ENCODE data around the gene MORN4.
"Not testable (repeated sequence)": the region's sequence is repeated elsewhere in the genome, so short reads cannot be mapped to it uniquely, and the experiment has no call there.

MORN4 gene

GRCh38 chr10:97640868-97641811 is 7.8 kb upstream of the MORN4 start:
- DNase-seq, result peak; percentile 25

GRCh38 chr10:97640174-97640867 is 7.0 kb upstream of the MORN4 start, which contains the start of gene PI4K2A:
Gene PI4K2A, plus strand, starts transcription at chr10:97640671. Its CDS starts 72 bp downstream, at chr10:97640743.
- DNase-seq, result peak; percentile 99

DNA sequence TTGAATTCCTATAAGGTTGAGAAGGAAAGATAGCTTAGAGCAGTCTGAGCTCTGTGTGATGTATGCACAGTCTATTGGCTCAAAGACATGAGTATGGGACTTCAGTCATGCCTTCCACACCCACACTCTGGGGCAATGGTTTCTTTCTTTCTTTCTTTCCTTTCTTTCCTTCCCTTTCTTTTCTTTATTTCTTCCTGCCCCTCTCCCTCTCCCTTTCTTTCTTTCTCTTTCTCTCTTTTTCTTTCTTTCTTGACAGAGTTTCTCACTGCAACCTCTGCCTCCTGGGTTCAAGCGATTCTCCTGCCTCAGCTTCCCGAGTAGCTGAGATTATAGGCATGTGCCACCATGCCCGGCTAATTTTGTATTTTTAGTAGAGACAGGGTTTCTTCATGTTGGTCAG is 5.8 kb upstream of the MORN4 start:
- not testable (repeated sequence) for DNase-seq

- DNase-seq, result no peak
Measured at GRCh38 chr10:97635577-97635976, 2.3 kb upstream of the MORN4 start.

GRCh38 chr10:97633921-97634320 is 621 bp upstream of the MORN4 start:
- no peak for DNase-seq

- no peak for DNase-seq
Measured at GRCh38 chr10:97631098-97631497, 2.2 kb downstream of the MORN4 start.

GRCh38 chr10:97629289-97629688 is 4.0 kb downstream of the MORN4 start:
- DNase-seq, result peak; percentile 36

DNA sequence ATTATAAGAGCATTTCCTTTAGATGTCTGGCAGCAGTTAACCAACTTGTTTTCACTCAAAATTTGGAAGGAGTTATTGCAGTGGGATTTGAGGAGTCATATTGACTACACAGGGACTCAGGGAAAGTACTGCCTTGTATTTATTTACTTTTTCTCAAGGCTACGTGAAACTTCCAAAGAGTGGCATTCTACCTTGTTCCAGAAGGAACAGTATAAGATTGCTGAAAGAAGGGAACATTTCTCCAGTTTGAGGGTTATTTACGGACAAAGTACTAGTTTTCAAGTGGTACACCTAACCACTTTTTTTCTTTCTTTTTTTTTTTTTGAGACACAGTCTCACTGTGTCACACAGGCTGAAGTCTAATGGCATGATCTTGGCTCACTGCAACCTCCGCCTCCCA is 5.1 kb downstream of the MORN4 start:
- no peak for DNase-seq

GRCh38 chr10:97627731-97628130 is 5.6 kb downstream of the MORN4 start:
- DNase-seq, result no peak

- DNase-seq, result no peak
Measured at GRCh38 chr10:97623277-97623676, 10.0 kb downstream of the MORN4 start.

GRCh38 chr10:97618733-97619132 is 14.6 kb downstream of the MORN4 start:
- no peak for DNase-seq

GRCh38 chr10:97618285-97618684 is 15.0 kb downstream of the MORN4 start:
- DNase-seq, result no peak

DNA sequence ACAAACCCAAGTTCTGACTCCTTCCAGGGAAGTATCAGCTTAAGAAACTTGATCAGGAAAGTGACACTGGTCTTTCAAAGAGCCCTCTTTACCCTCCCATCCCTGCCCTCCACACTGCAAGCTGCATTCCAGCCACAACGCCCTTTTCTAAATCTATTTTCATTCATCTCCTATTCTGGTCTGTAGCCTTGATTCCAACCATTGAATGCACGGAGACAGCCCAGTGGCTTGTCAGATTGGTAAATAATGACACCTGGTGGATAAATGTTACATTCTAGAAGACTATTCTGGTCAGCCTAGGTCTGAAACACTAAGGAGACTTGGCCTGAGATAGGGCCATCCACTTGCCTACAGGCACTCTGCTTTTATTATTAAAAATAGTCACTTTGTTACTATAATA is 20.9 kb downstream of the MORN4 start:
- DNase-seq, result peak; percentile 63

DNA sequence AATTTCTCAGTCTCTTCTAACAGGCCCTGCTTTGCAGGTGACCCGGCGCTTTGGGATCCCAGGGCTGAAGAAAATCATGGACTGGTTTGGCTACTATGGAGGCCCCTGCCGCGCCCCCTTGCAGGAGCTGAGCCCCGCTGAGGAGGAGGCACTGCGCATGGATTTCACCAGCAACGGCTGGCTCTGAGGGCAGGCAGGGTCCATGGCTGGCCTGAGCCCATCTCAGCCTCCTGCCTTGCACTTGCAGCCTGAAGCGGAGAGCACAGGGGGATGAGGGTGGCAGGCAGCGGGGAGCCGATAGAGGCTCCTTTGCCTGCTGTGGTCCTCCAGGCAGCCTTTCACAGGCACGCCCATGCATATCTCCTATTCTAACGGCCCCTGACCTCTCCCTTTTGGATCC is 21.8 kb downstream of the MORN4 start:
- DNase-seq, result no peak

DNA sequence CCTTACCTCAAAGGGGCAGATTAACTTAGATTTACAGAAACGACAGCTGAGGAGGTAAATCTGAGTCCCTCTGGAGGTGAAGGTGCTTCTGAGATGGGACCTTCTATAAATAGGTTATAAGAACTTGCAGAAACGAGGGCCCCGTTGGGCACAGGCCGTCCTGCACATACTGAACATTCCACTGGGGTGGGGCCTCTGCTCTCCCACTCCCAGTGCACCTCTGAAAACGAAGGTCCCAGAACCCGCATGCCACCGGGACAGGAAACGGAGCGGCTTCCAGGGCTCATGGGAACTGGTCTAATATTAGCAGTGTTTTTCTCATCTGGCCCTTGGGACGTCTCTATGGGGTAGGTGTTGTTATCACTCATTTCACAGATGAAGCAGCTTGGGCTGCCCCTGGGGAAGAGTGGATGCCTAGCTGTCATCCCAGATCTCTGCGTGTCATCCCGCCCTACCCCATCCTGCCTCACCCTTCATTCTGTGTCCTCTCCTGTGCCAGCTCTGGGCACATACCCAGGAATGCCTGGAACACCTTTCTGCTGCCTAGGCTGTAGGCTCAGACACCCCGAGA is 24.2 kb downstream of the MORN4 start:
- no peak for DNase-seq

GRCh38 chr10:97607095-97607636 is 26.1 kb downstream of the MORN4 start:
- no peak for DNase-seq

DNA sequence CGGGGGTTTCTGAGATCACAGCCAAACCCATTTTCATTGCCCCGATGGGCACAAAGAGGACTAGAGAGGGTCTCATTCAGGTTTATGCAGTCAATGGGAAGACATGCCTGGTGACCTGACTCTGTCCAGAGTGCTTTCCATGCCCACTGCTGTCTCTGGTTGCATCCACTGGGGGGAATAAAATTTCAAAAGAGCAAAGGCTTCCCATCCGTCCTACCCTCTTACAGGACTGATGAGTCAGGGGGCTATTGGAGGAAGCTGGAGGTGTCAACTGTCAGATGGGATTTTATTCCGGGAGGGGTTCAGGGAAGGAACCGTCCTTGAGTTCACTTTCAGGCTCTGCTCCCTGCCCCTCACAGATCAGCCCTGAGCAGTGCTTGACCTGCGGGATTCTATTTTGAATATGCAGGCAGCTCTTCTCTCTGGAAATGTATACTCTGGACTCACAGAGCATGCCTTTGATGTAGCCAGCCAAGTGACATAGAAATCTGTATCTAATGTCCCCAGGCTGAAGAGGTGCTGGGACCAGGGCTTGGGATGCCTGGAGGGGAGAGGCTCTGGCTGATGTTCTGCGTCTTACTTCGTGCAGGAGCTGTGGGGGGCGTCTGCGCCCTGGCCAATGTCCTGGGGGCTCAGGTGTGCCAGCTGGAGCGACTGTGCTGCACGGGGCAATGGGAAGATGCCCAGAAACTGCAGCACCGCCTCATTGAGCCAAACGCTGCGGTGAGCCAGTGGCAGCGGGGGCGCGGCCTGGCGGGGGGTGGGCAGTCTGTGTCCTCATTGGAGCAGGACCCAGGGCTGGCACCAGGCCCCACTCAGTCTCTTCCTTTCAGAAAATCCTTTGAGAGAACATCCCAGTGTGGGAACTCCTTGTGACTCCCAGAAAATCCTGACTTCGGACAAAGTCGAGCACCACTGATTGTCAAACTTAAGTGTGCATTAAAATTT is 31.8 kb downstream of the MORN4 start:
- DNase-seq, result no peak

DNA sequence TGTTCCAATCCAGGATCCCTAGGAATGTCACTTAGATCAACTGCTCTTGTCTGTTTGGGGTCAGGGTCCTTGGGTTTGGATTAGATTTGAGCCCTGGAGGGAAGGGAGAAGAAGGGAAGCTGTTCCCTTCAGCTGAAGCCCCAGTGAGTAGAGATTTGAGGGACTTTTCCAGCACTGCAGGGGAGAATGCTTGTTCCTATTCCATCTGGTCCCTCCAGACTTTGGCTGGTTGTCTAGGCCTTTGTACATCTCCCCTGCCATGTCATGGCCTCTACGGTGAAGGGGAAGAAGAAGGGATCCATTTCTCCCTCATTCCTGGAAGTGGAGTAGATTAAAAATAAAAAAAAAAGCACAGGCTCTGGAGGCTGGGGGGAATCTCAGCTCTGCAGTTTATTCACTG is 32.7 kb downstream of the MORN4 start:
- no peak for DNase-seq

GRCh38 chr10:97599272-97599619 is 34.1 kb downstream of the MORN4 start:
- DNase-seq, result no peak

DNA sequence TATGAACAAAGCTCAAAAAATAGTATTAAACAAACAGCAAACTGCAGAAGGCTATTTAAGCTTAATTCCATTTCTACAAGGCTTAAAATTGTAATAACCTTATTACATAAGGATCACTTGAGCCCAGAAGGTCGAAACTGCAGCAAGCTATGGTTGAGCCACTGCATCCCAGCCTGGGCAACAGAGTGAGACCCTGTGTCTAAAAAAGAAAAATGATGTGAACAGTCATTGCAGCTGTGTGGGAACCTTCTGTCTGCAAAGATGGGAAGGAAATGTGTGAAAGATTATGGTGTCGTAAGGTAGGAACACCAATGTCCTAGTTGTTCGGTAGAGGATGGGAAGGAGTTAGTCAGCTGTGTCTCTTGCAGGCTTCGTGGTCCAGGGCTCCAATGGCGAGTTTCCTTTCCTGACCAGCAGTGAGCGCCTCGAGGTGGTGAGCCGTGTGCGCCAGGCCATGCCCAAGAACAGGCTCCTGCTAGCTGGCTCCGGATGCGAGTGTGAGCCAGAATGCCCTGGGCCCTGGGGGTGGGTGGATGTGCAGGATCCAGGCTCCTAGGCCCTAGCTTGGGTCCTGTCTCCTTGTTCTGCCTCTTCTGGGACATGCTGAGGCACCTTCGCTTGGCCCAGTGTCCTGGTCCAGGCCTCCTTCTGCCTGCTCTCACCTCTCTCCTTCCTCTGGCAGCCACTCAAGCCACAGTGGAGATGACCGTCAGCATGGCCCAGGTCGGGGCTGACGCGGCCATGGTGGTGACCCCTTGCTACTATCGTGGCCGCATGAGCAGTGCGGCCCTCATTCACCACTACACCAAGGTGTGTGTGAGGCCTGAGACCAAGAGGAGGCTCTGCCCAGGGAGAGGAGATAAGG is 34.7 kb downstream of the MORN4 start:
- no peak for DNase-seq

DNA sequence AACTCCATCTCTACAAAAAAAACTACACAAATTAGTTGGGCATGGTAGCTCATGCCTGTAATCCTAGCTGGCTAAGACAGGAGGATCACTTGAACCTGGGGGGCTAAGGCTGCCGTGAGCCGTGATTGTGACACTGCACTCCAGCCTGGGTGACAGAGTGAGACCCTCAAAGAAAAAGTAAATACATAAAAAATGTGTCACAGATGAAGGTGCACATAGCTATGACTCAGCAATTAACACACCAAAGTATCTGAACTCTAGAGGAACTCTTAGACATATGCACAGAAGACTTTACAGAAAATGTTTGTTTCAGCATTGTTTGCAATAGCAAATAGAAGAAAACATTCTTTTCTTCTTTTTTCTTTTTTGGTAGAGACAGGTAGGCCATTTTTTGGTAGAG is 35.5 kb downstream of the MORN4 start:
- DNase-seq, result no peak

All from kidney glomerular epithelial cell (primary cell).